Ramos (cell line): ENCODE data around the gene TYW1.
"Not testable (repeated sequence)": the region's sequence is repeated elsewhere in the genome, so short reads cannot be mapped to it uniquely, and the experiment has no call there.

Experiments
- in situ Hi-C: fragments of 300-500 bp; cut with MboI; formaldehyde crosslinking; loops from one replicate; pipeline ENCODE4 v1.14.3; 2022; ENCODE audit warnings: low sequenced_read_pairs; ENCODE audit not compliant: unreplicated experiment

TYW1 gene

DNA sequence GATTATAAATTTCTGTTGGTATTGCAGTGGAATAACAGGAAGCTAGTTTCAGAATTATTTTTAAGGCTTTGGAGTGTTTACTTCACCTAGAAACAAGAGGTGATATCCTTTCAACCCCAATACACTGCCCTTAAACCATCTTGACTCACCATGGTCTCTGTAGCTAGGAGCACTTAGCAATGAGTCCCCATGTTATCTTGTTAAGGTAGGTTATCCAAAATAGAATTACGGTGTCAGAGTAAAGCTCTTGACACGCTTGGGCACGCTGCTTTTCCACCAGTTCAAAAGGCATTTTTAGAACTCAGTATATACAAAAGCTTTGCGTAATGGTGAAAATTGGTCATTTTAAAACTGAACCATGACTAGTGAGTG is 46.9 kb downstream of the TYW1 start:
- in situ Hi-C loops = not testable (repeated sequence)

DNA sequence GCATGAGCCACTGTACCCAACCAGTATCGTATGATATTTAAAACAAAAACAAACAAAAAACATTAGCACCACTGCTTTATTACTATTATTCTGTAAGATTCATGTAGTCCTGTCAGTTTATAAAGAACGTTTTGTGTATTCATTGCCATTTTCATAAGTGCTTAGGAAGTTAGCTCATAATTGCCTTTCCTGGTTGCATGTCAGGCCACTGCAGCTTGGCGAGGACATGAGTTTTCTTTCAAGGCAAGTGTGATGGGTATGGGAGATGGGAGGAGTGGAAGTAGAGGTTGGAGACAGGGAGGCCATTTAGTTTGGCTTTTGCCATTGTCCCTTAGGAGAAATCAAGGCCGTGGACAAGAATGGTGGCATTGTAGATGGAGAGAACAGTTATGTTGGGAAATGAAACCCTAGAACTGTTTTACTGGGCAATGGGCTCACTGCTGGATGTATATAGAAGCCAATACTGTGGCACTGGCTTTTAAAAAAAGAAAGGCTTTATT is 48.9 kb downstream of the TYW1 start:
- in situ Hi-C loops = no loop called here

DNA sequence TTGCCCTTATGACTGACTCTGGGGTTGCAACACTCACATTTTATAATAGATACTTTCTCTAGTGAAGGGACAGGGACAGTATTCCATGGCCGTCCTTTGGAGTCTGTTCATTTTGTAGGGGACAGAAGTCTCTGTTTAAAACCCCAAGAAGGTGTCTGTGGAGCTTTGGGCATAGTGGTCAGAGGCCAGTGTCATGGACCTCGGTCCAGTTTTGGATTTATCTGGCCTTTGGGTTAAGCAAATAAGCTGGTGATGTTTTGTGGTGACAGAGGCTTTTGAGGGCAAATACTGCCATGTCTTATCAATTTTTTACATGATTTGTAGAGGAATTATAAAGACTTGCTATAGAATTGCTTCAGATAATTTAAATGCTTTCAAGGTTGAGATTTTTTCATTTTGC is 50.2 kb downstream of the TYW1 start:
- in situ Hi-C loops = not testable (repeated sequence)

DNA sequence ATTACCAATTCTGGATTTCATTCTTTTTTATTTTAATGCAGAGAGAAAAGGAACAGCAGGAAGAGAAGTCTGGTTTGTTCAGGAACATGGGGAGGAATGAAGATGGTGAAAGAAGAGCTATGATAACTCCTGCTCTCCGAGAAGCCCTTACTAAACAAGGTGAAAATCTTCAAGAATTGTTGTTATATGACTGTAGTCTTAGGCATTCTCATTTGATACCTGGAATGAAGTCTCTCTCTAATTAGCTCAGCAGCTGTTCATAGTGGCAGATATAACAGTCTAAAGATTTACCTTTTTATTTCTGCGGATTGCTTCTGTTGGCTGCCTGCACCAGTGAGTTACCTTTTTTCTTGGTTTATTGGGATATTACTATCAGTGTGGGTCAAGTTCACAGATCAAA is 53.3 kb downstream of the TYW1 start:
- in situ Hi-C loops = not testable (repeated sequence)

DNA sequence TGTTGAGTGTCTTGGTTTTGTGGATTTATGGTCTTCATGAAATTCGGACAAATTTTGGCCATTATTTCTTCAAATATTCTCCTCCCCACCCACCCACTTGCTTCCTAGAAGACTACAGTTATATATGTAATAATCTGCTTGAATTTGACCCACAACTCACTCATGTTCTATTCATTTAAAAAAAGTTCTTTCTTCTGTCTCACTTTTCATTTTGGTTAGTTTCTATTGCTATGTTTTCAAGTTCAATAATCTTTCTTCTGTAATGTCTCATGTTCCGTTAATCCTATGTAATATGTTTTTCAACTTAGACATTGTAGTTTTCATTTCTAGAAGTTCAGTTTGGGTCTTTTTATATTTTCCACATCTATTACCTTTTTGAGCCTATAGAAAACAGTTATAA is 55.5 kb downstream of the TYW1 start:
- in situ Hi-C loops = not testable (repeated sequence)

DNA sequence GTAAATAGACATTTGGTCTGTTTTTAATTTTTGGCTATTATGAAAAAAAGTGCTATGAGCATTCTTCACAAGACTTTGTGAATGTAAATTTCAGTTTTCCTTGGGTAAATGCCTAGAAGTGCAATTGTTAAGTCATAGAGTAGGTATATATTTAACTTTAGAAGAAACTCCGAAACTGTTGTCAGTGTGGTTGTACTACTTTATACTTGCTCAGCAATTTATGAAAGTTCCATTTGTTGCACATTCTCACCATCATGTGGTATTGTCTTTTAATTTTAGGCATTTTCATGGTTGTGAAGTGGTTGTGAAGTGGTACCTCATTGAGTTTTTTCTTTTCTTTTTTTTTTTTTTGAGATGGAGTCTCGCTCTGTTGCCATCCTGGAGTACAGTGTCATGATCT is 60.0 kb downstream of the TYW1 start:
- in situ Hi-C loops = no loop called here

DNA sequence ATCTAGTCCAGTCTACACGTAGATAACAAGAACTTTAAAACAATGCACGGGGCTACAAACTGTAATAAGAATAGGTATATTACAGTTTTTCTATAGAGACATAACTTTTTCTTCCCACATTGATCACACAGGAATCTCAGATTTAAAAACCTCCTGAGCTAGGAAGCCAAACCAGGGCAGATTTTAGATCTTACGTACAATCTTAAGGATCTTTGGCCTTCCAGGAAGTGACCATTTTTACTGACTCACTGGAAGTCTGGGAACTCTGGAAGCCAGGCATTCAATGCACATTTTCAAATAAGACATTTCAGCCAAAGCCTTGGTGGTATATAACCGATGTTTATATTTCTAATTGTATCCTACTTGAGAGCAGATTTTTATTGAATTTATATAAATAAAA is 64.7 kb downstream of the TYW1 start:
- in situ Hi-C loops = not testable (repeated sequence)

DNA sequence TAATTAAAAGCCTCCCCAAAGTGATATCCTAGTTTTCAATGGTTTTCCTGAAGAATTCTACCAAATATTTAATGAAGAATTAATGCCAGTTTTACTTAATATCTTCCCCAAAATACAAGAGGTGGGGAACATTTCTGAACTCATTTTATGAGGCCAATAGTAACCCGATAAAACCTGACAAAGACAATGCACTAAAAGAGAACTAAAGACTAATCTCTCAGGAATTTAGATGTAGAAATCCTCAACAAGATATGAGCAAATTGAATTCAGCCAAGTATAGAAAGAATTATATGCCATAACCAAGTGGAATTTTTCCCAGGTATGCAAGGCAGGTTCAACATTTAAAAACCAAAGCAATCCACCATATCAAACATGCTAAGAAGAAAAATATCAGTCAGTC is 66.2 kb downstream of the TYW1 start:
- in situ Hi-C loops = not testable (repeated sequence)

DNA sequence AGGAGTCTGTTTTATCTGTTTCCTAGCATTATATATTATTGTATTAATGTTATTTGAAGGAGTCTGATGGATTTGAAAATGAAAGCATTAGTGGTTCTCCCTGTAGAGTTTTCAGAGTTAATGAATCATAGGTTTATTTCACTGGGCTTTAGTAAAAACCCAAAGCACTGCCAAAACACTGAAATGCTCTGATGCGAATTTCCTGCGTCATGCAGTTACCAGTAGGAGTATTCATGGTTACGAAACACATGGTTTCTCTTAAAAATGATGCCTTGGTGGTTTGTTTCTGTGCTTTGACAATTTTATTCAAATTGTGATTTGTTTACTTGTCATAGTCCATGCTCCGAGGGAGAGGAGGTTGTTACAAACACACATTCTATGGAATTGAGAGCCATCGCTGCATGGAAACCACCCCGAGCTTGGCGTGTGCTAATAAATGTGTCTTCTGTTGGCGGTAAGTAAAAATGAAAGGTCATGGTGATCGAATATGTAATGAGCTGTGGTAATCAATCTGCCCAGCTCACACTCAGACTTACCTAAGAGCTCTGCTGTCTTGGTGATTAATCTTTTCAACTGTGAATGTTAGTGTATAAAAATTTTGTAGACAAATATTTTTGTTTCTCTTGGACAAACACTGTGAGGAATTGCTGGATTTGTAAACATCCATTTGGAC is 70.5 kb downstream of the TYW1 start:
- in situ Hi-C loops = not testable (repeated sequence)

DNA sequence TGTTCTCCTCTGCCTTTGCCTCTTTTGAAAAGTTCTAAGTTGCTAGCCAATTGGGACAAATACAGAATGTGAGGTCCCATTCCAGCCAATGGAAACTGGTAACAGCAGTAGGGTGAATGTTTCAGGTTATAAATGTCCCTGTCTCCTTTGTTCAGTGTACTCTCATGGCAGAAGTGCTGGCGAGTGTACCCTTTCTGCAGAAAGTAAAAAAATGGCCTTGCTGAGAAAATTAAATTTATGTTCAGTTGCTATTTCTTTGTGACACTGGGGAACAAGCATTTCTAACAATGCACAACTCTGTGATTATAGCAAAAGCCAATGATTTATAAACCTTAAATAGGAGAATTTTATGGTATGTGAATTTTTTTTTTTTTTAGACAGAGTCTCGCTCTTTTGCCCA is 79.5 kb downstream of the TYW1 start:
- in situ Hi-C loops = not testable (repeated sequence)

DNA sequence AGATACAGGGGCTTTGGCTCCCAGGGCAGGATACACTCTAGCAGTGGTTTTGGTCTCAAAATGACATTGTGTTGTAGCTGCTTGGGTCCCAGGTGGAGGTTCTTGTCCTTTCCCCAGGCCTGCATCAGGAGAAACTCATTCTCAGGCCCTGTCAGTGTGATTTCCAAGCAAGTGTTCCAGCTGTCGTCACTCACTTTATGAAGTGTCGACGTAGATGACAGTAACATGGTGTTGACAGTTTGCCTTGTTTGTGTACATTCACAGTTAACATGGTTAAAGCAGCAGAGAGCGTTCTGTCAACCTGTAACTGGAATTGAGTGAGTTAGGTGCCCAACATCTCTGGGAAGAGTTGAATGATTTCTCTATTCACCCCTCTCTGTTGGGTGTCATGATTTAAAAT is 86.2 kb downstream of the TYW1 start:
- in situ Hi-C loops = not testable (repeated sequence)

DNA sequence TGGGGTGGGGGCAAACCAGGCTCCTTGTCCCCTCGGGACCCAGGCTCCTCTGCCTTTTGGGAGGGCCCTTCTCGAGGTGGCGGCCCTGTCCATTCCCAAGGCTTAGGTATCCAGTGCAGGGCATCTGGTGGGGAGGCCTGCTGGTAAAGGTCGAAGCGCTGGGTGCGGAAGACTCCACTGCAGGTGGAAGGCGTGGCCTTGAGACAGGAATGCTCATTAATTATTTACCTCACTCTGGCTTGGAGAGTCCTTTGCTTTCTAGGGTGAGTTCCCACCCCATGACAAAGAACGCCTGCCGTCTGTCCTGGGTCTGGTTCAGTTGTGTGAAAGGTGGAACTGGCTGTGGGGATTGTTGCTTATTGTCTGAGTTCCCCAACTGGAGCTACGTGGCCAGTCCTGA is 92.6 kb downstream of the TYW1 start:
- in situ Hi-C loops = not testable (repeated sequence)

DNA sequence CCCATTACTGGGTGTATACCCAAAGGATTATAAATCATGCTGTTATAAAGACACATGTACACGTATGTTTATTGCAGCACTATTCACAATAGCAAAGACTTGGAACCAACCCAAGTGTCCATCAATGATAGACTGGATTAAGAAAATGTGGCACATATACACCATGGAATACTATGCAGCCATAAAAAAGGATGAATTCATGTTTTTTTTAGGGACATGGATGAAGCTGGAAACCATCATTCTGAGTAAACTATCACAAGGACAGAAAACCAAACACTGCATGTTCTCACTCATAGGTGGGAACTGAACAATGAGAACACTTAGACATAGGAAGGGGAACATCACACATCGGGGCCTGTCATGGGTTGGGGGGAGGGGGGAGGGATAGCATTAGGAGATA is 94.4 kb downstream of the TYW1 start:
- in situ Hi-C loops = not testable (repeated sequence)

DNA sequence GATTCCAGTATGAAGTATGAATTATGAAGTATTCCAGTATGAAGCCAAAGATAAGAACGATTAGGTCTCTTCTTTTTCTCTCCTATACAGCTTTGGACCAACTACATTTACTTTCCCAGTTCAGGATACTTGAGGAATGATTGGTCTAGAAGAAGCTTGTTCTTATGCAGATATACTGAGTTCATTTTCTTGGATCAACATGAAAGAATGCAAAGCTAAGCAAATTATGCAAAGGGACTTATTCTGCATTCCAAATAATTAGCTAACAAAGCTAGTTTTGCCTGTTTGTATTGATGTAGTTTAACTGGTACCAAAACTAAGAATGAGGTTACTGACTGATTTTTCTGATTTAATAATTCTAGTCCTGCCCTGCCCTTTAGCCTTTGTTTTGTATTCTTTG is 101.4 kb downstream of the TYW1 start:
- in situ Hi-C loops = not testable (repeated sequence)

DNA sequence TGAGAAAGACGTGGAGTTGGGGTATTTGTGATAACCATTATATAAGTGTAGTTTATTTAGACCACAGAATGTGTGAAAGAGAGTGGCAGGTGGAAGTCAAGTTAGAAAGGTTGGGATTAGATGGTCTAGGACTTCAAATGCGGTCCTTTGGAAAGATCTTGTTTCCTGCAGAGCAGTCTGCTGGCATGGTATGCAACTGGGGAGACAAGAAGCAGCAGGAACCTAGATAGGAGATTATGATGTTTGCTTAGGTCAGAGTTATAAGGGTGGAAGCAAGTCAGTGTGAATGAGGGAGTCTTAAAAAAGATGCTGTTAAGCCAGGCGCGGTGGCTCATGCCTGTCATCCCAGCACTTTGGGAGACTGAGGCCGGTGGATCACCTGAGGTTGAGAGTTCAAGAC is 102.8 kb downstream of the TYW1 start:
- in situ Hi-C loops = not testable (repeated sequence)

DNA sequence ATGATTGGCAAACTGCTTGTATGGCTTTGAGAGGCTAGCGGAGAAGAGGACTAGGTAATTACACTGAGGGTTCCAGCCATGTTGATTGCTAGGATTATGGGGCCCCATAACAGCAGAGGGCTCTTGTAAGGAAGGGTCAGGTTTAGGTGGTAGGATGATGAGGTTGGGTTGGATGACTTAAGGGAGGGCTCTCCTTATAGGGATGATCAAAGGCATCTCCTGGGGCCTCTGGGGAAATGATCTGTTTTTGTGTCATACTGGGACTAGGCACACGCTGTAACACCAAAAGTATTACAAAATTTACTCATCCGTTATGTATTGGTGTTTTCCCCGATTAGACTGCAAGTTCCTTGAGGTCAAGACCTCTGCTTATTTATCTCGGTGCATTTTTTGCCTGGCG is 103.4 kb downstream of the TYW1 start:
- in situ Hi-C loops = not testable (repeated sequence)

DNA sequence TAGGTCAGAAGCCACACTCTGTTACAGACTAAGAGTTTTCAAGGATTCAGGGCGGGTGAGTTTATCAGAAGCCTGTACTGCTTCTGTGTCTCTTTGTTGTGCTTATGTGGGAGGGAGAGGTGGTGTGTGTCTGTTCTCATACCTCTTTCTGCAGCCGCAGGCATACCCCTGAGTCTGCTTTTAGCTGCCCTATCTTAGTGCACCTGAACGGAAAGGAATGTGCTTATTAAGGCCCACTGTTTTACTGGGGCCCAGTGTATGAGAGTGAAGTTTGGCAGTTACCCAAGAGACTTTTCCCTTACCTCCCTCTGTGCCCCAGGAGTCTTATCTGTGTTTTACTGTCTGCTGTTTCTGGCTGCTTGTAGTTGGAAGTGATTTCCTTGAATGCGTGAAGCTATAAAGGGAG is 104.3 kb downstream of the TYW1 start:
- in situ Hi-C loops = no loop called here

DNA sequence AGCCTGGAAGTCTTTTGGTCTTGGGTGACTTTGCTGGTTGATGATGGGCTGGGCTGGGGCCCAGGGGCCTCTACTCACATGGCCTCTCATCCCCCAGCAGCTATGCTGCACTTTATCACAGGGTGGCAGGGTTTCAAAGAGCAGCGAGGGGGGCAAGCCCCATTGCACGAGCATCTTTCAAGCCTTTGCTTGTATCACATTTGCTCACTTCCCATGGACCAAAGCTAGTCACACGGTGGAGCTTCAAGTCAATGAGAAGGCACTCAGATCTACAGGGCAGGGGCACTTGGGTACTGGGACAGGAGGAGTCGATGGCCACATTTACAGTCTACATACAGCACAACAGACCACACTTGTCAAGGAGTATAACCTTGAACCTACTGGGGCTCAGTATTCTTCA is 108.3 kb downstream of the TYW1 start:
- in situ Hi-C loops = not testable (repeated sequence)

DNA sequence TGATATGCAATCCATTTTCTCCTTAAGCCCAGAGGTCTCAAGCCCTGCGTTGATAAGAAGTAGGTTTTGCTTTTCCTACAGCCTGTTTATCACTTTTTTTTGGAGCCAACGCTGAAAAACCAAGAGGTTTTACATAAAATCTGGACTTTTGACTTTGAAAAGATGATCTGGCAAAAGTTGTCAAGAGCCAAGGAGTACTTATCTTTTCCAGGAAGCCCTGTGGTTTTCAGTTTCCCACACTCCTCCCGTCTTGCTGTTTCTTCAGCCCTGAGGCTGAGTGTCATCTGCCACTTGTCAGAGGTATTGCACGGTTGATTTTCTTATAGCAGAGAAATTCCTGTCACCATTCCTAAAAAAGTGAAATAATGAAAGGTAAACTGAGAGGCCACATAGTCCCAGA is 108.7 kb downstream of the TYW1 start:
- in situ Hi-C loops = no loop called here

DNA sequence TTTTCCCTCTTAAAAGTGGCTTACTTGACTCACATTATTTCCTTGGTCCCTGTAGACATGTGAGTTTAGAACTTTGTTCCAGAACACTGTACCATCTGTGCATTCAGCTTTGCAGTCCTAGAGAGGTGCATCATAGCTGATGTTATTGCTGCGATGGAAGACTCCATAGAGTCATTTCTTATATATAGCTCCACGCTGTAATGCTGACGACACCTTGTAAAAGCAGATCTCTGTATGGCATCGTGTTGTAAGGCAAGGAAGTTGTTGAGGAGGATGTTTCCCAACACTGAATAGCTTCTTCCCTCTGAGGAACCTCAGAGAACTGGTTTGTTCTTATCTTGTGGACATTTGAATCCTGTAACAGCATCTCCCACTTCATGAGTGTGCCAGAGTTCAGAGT is 109.6 kb downstream of the TYW1 start:
- in situ Hi-C loops = not testable (repeated sequence)

DNA sequence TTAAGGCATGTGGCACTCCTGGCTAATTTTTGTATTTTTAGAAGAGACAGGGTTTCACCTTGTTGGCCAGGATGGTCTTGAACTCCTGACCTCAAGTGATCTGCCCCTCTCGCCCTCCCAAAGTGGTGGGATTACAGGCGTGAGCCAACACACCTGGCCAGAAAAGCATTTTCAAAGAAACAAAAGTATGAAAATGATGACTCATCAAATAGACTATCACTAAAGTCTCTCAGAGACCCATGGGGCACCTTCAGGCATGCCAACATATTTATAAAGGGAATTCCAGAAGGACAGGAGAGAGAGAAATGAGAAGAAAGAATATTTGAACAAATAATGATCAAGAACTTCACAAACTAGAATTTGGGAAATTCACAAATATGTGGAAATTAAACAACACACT is 114.7 kb downstream of the TYW1 start:
- in situ Hi-C loops = not testable (repeated sequence)

DNA sequence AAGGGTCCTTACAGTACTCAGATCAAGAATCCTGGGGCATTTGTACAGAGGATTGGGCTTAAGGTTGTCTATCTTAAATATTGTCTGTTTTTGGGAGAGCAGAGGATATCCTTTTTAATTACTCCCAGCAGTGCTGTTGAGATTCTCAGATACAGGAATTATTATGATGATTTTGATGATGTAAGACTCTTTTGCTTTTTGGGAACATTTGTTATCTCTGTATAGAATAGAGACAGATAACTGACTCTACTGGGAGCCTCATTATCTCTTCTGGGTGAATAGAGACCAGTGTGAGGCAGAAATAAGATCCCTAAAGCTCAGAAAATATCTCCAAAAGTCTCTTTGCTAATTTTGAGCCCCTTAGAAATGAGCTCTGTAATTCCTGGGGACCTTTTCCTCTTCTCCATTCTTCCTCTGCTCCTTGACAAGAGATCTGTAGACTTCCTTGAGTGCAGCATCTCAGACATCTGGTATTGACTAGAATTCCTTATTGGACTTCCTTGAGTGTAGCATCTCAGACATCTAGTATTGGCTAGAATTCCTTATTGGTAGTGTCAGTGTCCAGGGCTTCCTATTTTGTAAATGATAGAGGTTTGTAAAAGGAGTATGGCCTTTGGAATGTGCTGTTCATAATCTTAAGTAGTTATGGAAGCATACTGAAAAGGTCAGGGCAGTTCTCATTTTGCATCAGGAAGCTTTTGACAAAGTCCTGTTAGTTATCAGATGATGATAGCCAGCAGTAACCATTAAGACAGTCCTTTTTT is 118.0 kb downstream of the TYW1 start:
- in situ Hi-C loops = not testable (repeated sequence)
